CD4-positive, alpha-beta T cell treated with Interleukin-17A for 4 hours (primary cell): Measurements from ENCODE around the gene ZGRF1.
A peak's percentile ranks its signal among the peaks of the same experiment; 100 is the strongest.
"Not testable (repeated sequence)": the region's sequence is repeated elsewhere in the genome, so short reads cannot be mapped to it uniquely, and the experiment has no call there.

ENCODE experiments used
- DNase-seq: peaks from one replicate; pipeline ENCODE4 v3.0.0-alpha.2; 2020; ENCODE audit warnings: mixed read lengths

Gene ZGRF1

GRCh38 chr4:112516471-112517066 lies 120.1 kb downstream of the ZGRF1 start:
- DNase-seq = no peak

GRCh38 chr4:112516066-112516470 lies 120.6 kb downstream of the ZGRF1 start, which contains the start of gene NEUROG2:
NEUROG2 (minus strand) TSS chr4:112516180; CDS start chr4:112515475, 705 bp downstream.
- DNase-seq = no peak

- DNase-seq = peak; percentile 24
Measured at GRCh38 chr4:112515198-112516065, 121.3 kb downstream of the ZGRF1 start.

DNA sequence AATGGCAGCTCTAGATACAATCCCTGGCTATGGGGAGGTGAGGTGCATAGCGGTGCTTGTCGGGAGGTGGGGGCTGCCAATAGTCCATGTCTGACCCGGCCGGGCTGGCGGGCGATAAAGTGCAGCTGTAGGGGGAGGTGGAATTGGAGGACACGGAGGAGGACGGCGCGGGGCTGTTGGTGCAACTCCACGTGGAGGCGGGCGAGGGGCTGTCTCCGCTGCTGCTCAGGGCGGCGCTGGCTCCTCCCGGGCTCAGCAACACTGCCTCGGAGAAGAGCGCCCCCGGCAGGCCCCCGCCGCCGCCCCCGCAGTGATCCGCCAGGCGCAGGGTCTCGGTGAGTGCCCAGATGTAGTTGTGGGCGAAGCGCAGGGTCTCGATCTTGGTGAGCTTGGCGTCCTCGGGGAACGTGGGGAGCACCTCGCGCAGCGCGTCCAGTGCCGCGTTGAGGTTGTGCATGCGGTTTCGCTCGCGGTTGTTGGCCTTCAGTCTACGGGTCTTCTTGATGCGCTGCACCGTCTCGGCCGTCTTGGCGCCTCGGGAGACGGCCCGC lies 122.0 kb downstream of the ZGRF1 start:
- DNase-seq = no peak

- no peak for DNase-seq
Measured at GRCh38 chr4:112513971-112514646, 122.6 kb downstream of the ZGRF1 start.

GRCh38 chr4:112511803-112512118 lies 124.9 kb downstream of the ZGRF1 start:
- no peak for DNase-seq

GRCh38 chr4:112511093-112511802 lies 125.5 kb downstream of the ZGRF1 start:
- no peak for DNase-seq

GRCh38 chr4:112510291-112511092 lies 126.2 kb downstream of the ZGRF1 start:
- DNase-seq = no peak

DNA sequence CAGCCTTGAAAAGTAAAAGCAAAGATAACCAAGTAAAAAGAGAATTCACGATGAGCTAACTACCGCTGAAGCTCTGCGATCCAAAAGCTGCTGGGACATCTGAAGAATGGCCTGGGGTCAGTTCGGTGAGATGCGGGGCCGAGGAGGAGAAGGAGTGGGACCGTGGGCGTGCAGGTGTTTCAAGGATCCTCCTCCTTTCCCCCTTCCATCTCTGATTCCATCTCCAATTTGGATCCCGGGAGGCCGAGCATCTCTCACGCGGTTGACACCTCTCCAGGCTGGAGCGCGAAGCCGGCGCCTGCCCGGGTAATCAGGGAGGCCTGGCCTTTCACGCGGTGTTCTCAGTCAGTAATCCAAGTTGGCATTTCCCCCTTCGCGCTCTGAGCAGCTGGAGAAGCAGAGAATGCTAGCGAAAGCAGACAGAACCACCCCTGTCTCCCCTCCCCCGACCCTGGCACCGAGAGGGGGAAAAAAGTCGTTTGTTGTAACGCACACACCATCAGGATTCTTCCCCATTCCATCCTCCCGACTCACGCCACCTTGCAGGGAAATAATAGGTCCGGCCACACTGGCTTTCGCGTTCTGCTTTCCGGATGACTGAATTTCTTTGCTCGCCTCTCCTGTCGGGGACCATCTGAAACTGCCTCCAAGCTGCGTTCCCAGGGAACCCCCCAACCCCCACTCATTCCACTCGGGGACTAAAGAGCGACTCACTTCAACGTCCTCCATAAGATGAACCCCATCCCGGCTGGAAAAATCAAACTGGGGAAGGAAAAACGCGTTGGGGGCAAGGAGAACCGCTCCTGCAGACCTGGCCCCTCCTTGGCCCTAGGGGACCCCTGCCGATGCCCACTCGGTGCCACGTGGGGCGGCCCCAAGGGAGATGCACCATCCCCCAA lies 127.2 kb downstream of the ZGRF1 start:
- DNase-seq = no peak

DNA sequence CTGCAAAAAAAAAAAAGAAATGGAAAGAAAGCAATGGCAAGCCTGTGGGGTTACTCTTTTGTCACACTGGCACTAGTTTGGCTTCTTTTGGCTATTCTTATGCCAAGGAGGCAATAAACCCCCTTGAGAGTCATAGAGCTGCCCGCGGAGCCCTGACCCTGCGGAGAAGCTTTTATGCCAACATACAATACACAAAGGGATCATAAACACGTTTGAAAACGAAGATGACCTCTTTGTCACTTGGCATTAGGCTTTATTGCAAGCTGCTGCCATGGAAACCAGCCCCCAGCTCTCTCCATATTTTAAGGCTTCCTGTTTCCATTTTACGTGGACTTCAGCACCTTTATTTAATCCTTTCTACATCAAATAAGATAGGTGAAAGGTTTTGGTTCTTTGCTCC lies 128.4 kb downstream of the ZGRF1 start:
- no peak for DNase-seq

DNA sequence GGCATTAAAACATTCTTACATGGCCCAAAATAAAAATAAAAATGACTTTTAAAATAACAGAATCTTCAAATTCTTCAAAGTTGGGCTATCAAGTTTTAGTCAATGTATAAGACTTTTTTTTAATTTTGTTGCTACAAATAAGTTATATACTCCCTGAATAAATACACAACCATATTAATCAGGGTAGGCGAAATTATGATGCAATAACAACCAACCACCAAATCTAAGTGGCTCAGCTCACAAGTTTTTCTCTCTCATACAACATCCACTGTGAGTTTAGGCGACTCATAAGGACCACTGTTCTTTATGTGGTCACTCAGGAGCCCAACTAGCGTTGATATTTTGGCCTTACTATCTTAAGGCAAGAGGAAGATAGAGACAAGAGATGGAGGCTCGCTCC lies 131.9 kb downstream of the ZGRF1 start:
- DNase-seq = no peak

GRCh38 chr4:112502871-112503270 lies 133.8 kb downstream of the ZGRF1 start:
- DNase-seq = no peak

DNA sequence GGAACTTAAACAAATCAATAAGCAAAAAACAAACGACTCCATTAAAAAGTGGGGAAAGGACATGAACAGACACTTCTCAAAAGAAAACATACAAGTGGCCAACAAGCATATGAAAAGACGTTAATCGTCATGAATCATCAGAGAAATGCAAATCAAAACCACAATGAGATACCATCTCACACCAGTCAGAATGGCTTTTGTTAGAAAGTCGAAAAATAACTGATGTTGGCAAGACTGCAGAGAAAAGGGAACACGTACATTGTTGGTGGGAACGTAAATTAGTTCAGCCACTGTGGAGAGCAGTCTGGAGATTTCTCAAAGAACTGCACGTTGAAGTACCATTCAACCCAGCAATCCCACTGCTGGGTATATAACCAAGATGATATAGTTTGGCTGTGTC lies 144.4 kb downstream of the ZGRF1 start:
- no peak for DNase-seq

DNA sequence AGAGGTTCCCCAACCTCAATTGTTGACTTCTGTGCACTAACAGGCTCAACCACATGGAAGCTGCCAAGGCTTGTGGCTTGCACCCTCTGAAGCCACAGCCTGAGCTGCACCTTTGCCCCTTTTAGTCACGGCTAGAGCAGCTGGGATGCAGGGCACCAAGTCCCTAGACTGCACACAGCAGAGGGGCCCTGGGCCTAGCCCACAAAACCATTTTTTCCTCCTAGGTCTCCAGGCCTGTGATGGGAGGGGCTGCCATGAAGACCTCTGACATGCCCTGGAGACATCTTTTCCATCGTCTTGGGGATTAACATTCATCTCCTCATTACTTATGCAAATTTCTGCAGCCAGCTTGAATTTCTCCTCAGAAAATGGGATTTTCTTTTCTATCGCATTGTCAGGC lies 145.9 kb downstream of the ZGRF1 start:
- DNase-seq = not testable (repeated sequence)
